Erythroblast (primary cell): Measurements from ENCODE around the gene CYP39A1.

Experiments used
- GATA1 ChIP-seq: IDR thresholded peaks from 2 replicates; pipeline ENCODE4 v1.6.1; 2011; ENCODE audit warnings: low read depth, mild to moderate bottlenecking, control low read depth, low read length, moderate library complexity
- POLR2A ChIP-seq: IDR thresholded peaks from 2 replicates; pipeline ENCODE4 v1.6.1; 2011; ENCODE audit warnings: mild to moderate bottlenecking, low read length

GRCh38 chr6:46676604-46677313 is 24.1 kb upstream of the CYP39A1 start:
- TF ChIP-seq POLR2A (no peak), GATA1 (no peak)
